GM19468 (cell line): ENCODE data around the gene ADAM19.

Experiments
- ATAC-seq: cut with Tn5 transposase; IDR thresholded peaks from one replicate; pipeline ENCODE4 v1.9.1; 2021; ENCODE audit warnings: mild to moderate bottlenecking, moderate library complexity, moderate number of reproducible peaks; ENCODE audit not compliant: unreplicated experiment; ENCODE audit errors: extremely low read depth

Gene ADAM19

GRCh38 chr5:157520911-157521703 lies 54.5 kb downstream of the ADAM19 start:
- no peak for ATAC-seq

- ATAC-seq: peak; percentile 59
Observed at GRCh38 chr5:157519579-157520253, 55.9 kb downstream of the ADAM19 start.

GRCh38 chr5:157518963-157519362 lies 56.6 kb downstream of the ADAM19 start:
- ATAC-seq: no peak

- ATAC-seq: no peak
Observed at GRCh38 chr5:157516626-157517325, 58.8 kb downstream of the ADAM19 start.

- no peak for ATAC-seq
Observed at GRCh38 chr5:157516006-157516405, 59.6 kb downstream of the ADAM19 start.

- no peak for ATAC-seq
Observed at GRCh38 chr5:157514974-157515373, 60.6 kb downstream of the ADAM19 start.

GRCh38 chr5:157513182-157513581 lies 62.4 kb downstream of the ADAM19 start:
- ATAC-seq: no peak

- ATAC-seq: no peak
Observed at GRCh38 chr5:157511651-157512644, 63.6 kb downstream of the ADAM19 start.

- no peak for ATAC-seq
Observed at GRCh38 chr5:157510682-157511081, 64.9 kb downstream of the ADAM19 start.

- peak; percentile 59 for ATAC-seq
Observed at GRCh38 chr5:157509587-157509986, 66.0 kb downstream of the ADAM19 start.

- no peak for ATAC-seq
Observed at GRCh38 chr5:157509093-157509492, 66.5 kb downstream of the ADAM19 start.

GRCh38 chr5:157506981-157507780 lies 68.4 kb downstream of the ADAM19 start:
- ATAC-seq: no peak

- ATAC-seq: no peak
Observed at GRCh38 chr5:157506066-157506590, 69.4 kb downstream of the ADAM19 start.

- ATAC-seq: no peak
Observed at GRCh38 chr5:157505496-157505895, 70.1 kb downstream of the ADAM19 start.

GRCh38 chr5:157504053-157504452 lies 71.5 kb downstream of the ADAM19 start:
- ATAC-seq: no peak

- peak; percentile 74 for ATAC-seq
Observed at GRCh38 chr5:157502143-157502647, 73.4 kb downstream of the ADAM19 start.

- no peak for ATAC-seq
Observed at GRCh38 chr5:157497875-157498611, 77.5 kb downstream of the ADAM19 start.

GRCh38 chr5:157496864-157497263 lies 78.7 kb downstream of the ADAM19 start:
- no peak for ATAC-seq
